ENCODE results near the gene DLGAP1.

- no peak for TF ChIP-seq CTCF (IDR thresholded peaks at IDR 0.05)
- no peak for TF ChIP-seq EZH2 (IDR thresholded peaks at IDR 0.05; ENCODE audit: borderline replicate concordance, insufficient read depth, low read depth, low read length, poor library complexity, severe bottlenecking)
These were observed 506.1 kb downstream of the DLGAP1 start for GRCh38 chr18:3948958-3949357.
